ENCODE data around the gene DAZ1.
"Not testable (repeated sequence)": the region's sequence is repeated elsewhere in the genome, so short reads cannot be mapped to it uniquely, and the experiment has no call there.

Gene DAZ1

DNA sequence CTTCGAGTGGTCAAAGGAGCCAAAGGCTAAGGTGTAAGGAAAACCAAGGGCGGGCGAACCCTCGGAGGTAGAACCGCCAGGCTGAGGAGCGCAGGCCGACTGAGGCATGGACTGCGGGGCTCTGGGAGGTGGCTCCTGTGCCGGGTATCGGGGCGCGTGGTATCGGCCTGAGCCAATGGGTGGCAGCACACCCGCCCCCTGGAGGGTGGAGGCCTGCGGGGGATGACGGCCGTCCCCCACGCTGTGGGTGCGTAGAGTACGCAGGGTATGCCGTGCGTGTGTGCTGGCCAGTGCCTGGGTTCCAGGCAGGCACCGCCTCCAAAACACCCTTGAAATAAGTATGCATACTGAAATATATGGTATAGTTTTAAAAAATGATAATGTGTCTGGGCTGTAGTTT lies at the start of gene DAZ1:
Gene DAZ1 (minus strand): TSS at position 101 of the 400 bp plus-strand sequence. CDS start 208 bp downstream, outside the sequence.
- not testable (repeated sequence) for DNase-seq

GRCh38 chrY:23219233-23219632 lies 20.4 kb upstream of the DAZ1 start, which contains the start of gene DAZ2:
DAZ2 (plus strand) TSS chrY:23219533; CDS start chrY:23219741, 208 bp downstream.
- not testable (repeated sequence) for DNase-seq

- not testable (repeated sequence) for DNase-seq
Observed at GRCh38 chrY:23210681-23211080, 11.9 kb upstream of the DAZ1 start.

DNA sequence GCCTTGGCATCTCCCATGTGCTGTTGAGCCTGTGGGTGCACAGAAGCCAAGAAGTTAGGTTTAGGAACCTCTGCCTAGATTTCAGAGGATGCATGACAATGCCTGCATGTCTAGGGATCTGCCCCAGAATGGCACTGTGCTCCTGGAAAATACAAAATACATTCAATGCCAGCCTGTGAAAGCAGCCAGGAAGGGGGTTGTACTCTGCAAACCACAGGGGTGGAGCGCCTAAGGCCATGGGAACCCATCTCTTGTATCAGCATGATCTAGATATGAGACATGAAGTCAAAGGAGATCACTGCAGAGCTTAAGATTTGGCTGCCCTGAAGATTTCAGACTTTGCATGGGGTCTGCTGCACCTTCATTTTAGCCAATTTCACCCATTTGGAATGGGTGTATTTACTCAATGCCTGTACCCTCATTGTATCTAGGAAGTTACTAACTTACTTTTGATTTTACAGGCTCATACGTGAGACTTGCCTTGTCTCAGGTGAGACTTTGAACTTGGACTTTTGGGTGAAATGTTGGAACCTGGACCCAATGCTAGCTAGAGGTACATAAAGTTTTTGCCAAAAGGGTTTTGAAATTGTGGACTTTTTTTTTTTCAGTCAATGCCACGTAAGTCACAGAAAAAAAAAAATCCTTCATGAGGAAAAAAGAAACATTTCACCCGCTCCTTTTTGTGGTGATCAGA lies 11.1 kb upstream of the DAZ1 start:
- not testable (repeated sequence) for DNase-seq

DNA sequence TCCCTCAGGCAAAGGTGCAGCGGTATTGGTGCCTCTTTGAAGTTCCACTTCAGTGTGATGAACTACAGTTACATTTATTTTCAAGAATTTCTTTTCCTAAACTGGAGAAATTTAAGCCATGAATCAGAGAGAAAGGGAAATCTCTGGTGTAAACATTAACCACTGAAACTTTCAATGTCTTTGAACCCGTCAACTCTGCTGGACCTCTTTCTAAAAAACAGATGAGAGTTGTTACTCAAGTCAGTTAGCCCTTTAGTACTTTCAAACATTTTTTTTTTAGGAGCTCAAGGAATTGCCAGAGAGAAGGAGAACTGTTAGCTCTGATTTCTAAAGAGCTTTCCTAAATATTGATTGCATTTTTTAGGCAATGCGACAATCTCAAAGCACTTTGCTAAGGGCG lies 8.6 kb upstream of the DAZ1 start:
- DNase-seq: not testable (repeated sequence)
